ENCODE measurements around the gene HVCN1. TPM values are rescaled to one million over a fixed set of nuclear protein-coding genes. Genes with fewer than 3 reads are reported as not detected.

The HVCN1 gene
- total and polyA plus RNA-seq, 2 donors from 2014 or later, result 4.7 to 7.1 TPM

GRCh38 chr12:110627500-110628195, 61.3 kb downstream of the HVCN1 start:
- H3K4me3 ChIP-seq (ENCODE audit: low read length in 3 of 3), result no peak overlapping the region
- peaks cover 7 to 9% (median 9%) of the 10 kb centered on the region in 3 donors for H3K36me3 ChIP-seq (ENCODE audit: control insufficient read depth in 2 of 3, insufficient read depth in 3 of 3, low read length in 3 of 3)
- intact Hi-C loops (cut with DNase I), result no loop called here
- TF ChIP-seq, protein P1, sequence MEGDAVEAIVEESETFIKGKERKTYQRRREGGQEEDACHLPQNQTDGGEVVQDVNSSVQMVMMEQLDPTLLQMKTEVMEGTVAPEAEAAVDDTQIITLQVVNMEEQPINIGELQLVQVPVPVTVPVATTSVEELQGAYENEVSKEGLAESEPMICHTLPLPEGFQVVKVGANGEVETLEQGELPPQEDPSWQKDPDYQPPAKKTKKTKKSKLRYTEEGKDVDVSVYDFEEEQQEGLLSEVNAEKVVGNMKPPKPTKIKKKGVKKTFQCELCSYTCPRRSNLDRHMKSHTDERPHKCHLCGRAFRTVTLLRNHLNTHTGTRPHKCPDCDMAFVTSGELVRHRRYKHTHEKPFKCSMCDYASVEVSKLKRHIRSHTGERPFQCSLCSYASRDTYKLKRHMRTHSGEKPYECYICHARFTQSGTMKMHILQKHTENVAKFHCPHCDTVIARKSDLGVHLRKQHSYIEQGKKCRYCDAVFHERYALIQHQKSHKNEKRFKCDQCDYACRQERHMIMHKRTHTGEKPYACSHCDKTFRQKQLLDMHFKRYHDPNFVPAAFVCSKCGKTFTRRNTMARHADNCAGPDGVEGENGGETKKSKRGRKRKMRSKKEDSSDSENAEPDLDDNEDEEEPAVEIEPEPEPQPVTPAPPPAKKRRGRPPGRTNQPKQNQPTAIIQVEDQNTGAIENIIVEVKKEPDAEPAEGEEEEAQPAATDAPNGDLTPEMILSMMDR (IDR thresholded peaks at IDR 0.05; ENCODE audit: borderline replicate concordance, extremely low read depth, insufficient read depth), result no peak
- H3K9me3 ChIP-seq (ENCODE audit: control insufficient read depth in 2 of 3, insufficient read depth in 1 of 3, low read length in 3 of 3), result no peaks in the 10 kb centered on the region
- H3K4me1 ChIP-seq (ENCODE audit: control insufficient read depth in 2 of 3, insufficient read depth in 2 of 3, low read depth in 1 of 3, low read length in 3 of 3), result no peaks in the 10 kb centered on the region
- no peak for FAIRE-seq
- H3K27me3 ChIP-seq (ENCODE audit: control insufficient read depth, insufficient read depth, low read length), result no peaks in the 10 kb centered on the region
- no peak overlapping the region for H3K9ac ChIP-seq (ENCODE audit: low read length in 3 of 3)
- DNase-seq, result no peak
- H3K27ac ChIP-seq (ENCODE audit: low read depth in 2 of 2, low read length in 2 of 2), result no peak overlapping the region

DNA sequence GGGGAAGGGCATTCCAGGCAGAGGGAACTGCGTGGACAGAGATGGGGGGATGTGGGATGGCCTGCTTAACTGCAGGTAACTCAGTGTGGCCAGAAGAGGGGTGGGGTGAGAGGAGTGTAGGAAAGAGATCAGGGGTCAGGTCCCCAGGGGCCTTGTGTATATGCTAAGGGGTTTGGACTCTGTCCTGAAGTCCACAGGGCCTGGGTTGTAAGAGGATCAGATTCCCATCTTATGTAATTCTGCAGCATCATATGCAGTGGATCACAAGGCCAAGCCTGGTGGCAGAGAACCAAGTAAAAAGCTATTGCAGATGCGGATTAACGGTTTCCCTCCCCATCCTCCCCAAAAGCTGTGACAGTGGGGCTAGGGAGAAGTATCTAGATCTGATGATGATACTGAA, 66.3 kb downstream of the HVCN1 start:
- DNase-seq, result no peak
- FAIRE-seq, result no peak
- intact Hi-C loops (cut with DNase I), result no loop called here
- Histone ChIP-seq H3K9ac (ENCODE audit: low read length in 3 of 3) (no peak overlapping the region), H3K4me3 (ENCODE audit: low read length in 3 of 3) (no peak overlapping the region), H3K27ac (ENCODE audit: low read depth in 2 of 2, low read length in 2 of 2) (no peak overlapping the region), H3K27me3 (ENCODE audit: control insufficient read depth, insufficient read depth, low read length) (no peaks in the 10 kb centered on the region), H3K36me3 (ENCODE audit: control insufficient read depth in 2 of 3, insufficient read depth in 3 of 3, low read length in 3 of 3) (peaks cover 2 to 5% (median 2%) of the 10 kb centered on the region in 3 donors), H3K4me1 (ENCODE audit: control insufficient read depth in 2 of 3, insufficient read depth in 2 of 3, low read depth in 1 of 3, low read length in 3 of 3) (no peaks in the 10 kb centered on the region), H3K9me3 (ENCODE audit: control insufficient read depth in 2 of 3, insufficient read depth in 1 of 3, low read length in 3 of 3) (no peaks in the 10 kb centered on the region)
- TF ChIP-seq, protein P1 (IDR thresholded peaks at IDR 0.05; ENCODE audit: borderline replicate concordance, extremely low read depth, insufficient read depth), result no peak

GRCh38 chr12:110619534-110619953, 69.4 kb downstream of the HVCN1 start:
- H3K9ac ChIP-seq (ENCODE audit: low read length in 3 of 3), result no peak overlapping the region
- no peak for DNase-seq
- intact Hi-C loops (cut with DNase I), result no loop called here
- peaks cover 0 to 6% (median 2%) of the 10 kb centered on the region in 3 donors for H3K36me3 ChIP-seq (ENCODE audit: control insufficient read depth in 2 of 3, insufficient read depth in 3 of 3, low read length in 3 of 3)
- TF ChIP-seq, protein P1 (IDR thresholded peaks at IDR 0.05; ENCODE audit: borderline replicate concordance, extremely low read depth, insufficient read depth), result no peak
- no peaks in the 10 kb centered on the region for H3K4me1 ChIP-seq (ENCODE audit: control insufficient read depth in 2 of 3, insufficient read depth in 2 of 3, low read depth in 1 of 3, low read length in 3 of 3)
- FAIRE-seq, result no peak
- H3K9me3 ChIP-seq (ENCODE audit: control insufficient read depth in 2 of 3, insufficient read depth in 1 of 3, low read length in 3 of 3), result no peaks in the 10 kb centered on the region
- H3K4me3 ChIP-seq (ENCODE audit: low read length in 3 of 3), result no peak overlapping the region
- H3K27me3 ChIP-seq (ENCODE audit: control insufficient read depth, insufficient read depth, low read length), result no peaks in the 10 kb centered on the region
- H3K27ac ChIP-seq (ENCODE audit: low read depth in 2 of 2, low read length in 2 of 2), result no peak overlapping the region

Data from kidney (tissue), 14 donors.